AG08396 (cell line): Measurements from ENCODE around the gene PCMTD2.
"Not testable (repeated sequence)": the region's sequence is repeated elsewhere in the genome, so short reads cannot be mapped to it uniquely, and the experiment has no call there.

Experiments
- DNase-seq: peaks from one replicate; pipeline ENCODE4 v3.0.0; 2012; ENCODE audit warnings: low spot score, mixed read lengths

Gene PCMTD2

DNA sequence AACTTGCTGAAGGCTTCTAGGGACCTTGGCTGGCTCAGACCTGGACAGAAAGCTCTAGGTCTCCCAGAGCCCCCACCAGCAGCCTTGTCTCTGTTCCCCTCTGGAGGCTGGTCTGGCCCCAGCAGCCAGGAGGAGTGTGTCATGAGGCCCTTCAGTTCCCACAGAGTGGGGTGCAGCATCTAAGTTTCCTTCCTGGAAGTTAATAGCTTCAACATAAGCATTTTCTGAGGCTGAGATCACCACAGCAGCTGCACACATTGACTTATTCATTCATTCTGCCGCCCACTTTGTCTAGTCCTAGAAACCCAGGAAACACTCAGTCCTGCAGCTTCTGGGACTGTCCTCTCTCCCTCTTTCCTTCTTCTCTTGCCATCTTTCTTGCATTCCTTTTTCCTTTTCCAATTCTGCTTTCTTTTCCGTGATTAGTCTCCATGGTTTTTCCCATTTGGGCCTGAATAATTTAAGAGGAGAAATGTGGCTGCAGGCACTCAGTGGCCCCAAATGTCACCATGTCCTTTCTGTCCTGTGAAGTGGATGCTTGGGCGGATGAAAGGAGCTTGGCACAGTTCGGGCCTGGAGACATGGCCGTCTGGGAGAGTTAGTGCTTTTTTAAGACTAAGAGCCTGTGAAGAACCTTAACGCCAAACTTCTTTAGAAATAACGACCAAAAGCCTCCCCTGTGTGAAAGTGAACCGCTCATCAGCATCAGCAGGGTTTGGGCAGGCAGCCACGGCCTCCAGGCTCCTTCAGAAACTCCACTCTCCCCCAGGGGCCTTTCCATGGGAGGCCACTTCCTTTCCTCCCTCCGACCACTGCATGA lies 31.0 kb upstream of the PCMTD2 start:
- peak; percentile 94 for DNase-seq

DNA sequence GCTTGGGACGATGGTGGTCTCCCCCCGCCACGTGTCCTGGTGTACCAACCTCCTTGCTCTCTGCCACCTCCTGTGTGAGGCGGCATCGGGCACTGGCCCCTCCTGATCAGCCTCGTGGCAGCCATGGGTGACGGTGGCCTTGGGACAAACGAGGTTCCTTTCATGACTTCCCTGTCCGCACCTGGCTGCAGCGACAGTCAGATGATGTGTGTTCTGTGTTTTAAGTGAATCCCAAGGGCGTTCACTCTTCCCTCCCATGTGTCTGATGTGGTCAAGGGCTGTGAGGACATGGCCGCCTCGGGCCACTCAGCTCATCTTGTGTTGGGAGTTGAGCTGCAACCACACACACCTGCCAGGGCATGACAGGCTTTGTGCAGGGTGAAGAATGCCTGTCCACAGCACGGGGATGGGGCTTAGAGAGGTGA lies 30.4 kb upstream of the PCMTD2 start:
- DNase-seq: no peak

DNA sequence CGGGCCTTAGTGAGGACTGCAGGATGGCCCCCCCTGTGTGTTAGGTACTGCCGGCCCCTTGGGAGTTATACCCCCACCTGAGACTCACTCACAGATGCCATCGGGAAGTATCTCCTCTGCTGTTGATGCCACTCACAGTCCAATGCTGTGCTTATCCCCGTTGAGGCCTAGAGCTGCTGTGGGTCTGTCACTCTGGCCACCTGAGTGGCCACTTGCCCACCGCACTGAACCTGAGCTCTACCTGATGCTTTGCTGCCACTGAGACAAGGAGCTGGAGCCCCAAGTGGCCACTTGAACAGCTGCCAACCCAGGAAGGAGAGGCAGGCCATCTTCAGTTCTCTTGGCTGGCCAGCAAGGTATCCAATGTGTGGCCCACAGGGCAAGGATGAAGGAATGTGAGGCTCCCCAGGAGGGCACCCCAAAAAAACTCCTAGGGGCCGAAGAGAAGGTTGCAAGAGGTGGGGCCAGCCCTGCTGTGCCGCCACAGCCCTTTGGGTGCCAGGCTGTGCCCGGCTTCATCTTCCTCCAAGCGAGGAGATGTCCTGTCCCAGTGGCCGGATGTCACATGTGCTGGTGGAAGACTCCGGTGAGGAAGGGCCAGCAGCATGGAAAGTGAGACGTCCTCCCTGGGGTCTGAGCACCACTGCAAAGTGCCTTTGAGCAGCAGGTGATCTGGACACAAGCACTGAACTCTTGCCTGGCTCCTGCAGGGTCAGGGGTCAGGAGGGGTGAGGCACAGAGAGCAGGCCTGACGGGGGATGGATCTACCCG lies 29.5 kb upstream of the PCMTD2 start:
- no peak for DNase-seq

DNA sequence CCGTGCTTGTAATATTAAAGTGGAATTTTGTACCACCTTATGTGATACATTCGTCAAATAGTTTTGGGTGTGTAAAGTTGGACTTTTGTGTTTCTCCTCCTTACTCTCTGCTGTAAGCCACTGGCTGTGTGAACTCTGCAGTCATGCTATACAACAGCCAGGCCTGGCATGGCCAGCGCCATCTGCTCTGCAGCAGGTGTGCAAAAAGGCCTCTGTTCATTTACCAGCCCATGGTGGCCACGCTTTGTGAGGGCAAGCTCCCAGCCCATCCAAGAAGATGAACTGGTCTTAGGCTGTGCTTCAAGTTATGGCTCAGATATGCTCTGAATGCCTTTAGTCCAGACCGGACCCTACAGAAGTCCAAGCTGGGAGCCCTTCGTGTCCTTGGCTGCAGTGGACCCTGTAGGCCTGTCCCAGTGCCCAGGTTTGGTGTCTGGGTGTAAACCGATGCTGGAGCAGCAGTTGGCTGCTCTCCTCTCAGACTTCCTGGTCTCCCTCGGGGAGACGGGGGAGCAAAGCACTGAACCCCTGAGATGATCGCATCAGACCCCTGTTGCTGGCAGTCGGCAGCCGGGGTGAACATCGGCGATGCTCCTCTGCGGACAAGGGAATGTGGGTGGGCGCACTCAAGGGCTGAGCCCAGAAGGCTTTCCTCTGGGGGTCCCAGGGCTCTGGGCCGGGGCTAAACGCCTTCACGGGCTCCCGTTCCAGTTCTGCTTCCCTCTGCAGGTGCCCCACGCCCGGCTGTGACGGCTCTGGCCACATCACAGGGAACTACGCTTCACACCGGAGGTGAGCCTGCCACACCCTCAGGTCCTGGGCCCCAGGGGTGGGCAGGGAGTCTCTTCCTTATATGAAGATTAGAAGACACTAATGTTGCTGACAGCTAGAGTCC lies 28.6 kb upstream of the PCMTD2 start:
- no peak for DNase-seq

DNA sequence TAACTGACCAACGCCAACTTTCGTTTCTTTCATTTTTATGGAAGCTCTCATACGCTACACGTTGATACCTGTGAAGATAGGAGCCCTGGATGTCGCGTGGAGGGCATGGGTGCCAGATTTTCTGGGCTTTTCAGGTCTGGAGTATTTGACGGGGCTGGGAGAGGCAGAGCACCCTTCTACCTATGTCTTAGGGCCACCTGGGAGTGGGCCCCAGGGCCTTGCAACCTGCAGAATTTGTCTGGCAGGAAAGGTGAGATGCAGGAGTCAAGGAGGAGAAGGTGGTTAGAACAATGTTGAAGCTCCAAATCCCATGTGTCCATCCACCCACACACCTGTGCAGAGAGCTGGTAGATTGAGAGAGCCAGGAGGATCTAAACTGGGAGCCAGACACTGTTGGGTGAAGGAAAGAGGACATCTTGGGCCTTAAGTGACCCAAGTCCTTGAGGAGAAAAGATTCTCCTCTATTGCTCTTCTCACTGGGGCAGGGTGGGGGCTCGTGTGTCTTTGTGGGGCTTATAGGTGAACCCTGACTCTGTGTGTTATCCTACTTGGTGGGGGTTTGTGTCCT lies 27.4 kb upstream of the PCMTD2 start:
- DNase-seq: no peak

DNA sequence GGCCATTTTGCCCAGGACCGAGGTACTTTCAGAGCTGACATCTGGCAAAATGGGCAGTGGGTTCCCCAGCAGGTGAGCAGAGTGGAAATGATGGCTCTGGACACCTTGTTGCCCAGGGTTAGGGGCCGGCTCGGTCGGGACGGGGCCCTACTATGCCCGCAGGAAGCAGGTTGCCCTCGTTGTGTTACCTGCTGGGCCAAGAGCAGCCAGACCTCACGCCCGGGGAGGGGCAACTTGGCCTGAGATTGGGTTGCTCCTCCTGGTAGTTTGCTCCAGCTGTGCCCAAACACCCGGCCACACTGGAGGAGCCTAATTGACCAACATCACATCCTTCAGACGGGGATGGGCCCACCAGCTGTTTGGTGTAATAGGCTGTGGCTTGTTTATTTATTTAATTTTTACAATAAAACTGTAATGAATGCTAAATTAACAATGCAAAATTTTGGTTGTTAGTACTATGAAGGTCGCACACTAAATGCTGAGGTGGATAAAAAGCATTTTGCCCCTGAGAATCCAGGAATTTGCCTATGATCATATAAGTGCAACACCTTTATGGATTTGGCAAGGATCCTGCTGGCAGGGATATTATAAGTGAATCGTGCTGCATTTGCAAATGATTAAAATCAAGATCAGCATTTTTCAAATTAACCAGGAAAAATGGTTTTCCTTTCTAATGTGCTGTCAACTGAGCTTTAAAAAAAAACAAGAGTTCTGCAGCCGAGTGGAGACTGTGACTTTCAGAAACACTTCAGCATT lies 26.6 kb upstream of the PCMTD2 start:
- no peak for DNase-seq

DNA sequence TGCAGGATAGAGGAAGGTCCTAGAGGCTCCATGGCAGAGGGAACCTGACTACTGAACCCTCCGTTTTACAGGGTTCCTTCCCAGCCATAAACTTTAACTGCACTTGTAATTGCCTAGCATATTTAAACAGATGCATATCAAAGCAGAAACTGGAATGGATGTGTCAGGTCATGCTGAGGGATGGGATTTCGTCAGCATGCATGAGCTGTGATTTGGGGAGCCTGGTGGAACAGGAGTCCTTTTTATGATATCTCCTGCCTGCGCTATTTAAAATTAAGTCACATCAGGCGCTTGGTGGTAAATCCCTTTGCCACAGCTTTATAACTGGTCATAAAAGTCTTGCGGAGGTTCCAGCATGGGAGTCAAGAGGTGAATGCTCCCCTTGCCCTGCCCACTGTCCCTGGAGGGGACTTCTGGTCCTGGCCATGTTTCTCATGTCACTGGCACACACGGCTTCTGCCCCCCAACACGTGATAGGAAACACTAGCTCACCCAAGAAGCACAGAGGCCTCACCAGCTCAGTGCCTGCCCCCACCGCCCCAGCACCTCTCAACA lies 26.0 kb upstream of the PCMTD2 start:
- DNase-seq: no peak

DNA sequence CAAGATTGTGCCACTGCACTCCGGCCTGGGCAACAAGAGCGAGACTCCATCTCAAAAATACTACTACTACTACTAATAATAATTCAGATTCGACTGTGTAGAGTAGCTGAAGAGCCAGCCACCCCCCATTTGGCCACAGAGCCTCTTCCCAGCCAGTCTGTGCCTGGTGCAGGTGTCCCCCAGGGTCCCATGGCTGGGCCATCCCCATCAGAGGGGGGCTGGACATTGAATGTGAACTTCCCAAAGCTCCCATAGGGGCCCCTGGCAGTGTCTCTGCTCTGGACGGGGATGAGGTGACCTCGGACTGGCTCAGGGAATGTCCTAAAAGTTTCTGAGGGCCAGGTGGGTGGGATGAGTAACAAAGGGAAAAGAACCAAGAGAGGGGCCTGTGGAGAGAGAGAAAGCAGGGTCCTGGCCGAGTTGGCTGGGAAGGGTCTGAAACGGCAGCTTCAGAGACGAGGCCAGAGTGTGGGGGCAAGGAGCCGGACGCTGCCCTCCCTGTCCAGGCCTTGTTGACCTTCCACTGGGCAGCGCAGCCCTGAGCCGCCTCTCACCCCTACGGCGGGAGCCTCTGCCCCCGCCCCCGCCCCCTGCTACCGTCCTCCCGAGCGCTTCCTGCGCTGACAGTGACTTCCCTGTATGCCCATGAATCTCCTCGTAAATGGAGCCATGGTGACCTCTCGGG lies 24.9 kb upstream of the PCMTD2 start:
- DNase-seq: no peak

DNA sequence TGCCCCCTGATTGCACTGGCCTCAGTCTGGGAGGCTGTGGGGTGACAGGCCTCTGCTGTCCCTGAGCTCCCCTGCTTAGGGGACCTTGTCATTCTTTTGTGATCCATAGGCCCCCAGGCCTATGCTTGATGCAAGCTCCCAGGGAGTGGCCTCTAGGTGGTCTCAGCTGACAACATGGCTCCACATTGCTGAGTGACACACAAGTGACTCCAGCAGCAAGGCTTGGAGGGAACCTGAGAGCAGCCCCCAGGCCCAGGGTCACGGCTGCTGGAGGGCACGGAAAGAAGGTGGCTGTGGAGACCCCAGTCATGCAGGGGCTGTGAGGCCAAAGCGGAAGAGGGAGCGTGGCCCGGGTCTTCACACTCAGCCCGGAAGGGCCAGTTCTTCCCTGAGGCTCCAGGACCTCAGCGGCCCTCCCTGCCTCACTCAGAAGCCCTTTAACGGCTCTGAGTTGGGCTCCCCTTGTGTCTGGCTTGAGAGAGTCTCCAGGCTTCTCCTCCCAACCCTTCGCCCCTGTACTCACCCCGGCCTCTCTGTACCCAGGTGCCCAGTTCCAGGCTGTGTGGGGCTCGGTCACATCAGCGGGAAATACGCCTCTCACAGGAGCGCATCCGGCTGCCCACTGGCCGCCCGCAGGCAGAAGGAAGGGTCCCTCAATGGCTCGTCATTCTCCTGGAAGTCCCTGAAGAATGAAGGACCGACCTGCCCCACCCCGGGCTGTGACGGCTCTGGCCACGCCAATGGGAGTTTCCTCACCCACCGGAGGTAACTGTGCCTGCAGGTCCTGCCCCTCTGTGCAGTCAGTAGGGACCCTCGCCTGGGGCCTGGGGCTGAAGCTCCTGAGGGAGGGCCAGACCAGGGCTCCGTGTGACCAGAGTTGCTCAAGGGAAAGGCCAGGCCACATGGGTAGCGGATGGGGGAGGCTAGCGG lies 23.7 kb upstream of the PCMTD2 start:
- no peak for DNase-seq

DNA sequence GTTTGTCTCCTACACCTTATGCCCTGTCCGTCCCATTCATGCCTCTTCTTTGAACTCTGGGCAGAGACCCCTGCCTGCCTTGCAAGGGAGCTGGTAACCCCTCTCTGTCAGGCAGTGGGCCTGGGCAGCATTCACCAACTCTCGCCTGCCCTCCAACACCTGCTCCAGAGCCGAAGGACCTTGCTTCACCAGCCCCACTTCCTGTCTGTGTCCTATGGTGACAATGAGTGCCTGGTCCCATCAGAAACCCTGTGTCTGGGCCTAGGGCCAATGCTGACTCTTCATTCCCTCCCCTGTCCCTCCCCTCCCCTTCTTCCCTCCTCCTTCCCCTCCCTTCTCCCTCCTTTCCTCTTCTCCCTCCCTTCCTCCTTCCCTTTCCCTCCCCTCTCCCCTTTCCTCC lies 22.8 kb upstream of the PCMTD2 start:
- no peak for DNase-seq

DNA sequence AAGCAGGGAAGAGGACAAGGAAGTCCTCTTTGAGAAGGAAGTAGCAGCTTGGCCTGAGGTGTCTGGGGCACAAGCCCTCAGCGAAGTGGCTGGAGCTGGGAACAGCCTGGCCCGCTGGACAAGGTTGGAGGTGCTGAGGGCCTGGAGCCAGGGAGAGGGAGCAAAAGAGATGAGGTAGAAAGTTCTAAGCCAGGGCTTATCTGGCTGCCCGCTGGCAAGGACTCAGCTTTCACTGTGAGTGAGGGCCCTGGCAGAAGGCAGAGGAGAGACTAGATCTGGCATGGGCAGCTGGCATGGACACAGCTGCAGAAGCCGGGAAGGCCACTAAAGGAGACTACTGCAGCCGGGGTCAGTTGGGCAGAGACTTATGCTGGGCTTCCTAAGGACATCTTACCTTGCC lies 21.8 kb upstream of the PCMTD2 start:
- DNase-seq: no peak

DNA sequence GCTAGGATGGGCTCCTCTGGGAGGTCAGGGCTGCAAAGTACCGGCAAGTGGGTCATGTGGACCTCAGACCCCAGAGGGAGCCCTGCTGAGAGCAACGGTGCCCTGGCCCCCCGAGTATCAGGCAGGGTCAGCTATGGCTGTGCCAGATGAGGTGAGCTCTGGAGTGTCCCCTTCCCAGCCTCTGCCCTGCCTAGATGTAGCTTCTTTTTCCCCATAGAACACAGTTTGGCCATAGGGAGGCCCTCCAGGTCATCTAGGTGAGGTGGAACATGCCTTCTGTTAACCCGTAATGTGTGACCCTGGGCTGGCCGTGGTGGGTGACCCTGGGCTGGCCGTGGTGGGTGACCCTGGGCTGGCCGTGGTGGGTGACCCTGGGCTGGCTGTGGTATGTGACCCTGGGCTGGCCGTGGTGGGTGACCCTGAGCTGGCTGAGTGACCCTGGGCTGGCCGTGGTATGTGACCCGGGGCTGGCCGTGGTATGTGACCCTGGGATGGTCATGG lies 21.2 kb upstream of the PCMTD2 start:
- no peak for DNase-seq

DNA sequence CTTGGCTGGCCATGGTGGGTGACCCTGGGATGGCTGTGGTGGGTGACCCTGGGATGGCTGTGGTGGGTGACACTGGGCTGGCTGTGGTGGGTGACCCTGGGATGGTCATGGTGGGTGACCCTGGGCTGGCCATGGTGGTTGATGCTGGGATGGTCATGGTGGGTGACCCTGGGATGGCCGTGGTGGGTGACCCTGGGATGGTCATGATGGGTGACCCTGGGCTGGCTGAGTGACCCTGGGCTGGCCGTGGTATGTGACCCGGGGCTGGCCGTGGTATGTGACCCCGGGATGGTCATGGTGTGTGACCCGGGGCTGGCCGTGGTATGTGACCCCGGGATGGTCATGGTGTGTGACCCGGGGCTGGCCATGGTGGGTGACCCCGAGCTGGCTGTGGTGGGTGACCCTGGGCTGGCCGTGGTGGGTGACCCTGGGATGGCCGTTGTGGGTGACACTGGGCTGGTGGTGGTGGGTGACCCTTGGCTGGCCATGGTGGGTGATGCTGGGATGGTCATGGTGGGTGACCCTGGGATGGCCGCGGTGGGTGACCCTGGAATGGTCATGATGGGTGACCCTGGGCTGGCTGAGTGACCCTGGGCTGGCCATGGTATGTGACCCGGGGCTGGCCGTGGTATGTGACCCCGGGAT lies 20.5 kb upstream of the PCMTD2 start:
- DNase-seq: not testable (repeated sequence)

DNA sequence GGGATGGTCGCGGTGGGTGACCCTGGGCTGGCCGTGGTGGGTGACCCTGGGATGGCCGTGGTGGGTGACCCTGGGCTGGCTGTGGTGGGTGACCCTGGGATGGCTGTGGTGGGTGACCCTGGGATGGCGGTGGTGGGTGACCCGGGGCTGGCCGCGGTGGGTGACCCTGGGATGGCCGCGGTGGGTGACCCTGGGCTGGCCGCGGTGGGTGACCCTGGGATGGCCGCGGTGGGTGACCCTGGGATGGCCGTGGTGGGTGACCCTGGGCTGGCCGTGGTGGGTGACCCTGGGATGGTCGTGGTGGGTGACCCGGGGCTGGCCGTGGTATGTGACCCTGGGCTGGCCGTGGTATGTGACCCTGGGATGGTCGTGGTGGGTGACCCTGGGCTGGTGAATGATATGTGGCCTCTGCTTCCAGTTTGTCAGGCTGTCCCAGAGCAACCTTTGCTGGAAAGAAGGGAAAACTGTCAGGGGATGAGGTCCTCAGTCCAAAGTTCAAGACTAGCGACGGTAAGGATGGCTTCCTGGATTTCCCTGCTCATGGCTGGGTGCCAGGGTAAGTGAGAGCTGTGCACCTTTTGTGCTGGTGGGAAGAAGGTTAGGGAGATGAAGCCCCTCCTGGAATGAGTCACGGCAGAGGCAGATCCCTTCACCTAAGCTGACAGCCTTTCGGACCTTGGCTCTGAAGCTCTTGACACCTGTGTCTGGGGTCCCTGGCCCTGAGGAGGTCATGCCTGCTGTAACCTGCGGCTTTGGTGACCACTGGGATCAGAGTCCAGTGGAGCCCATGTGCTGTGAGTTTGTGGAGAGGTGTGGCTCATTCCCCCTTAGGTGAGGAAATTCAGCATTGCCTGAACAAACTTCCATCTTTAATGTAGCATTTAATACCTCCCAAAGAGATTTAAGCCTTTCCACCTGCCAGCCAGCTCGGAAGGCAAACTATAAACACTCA lies 19.1 kb upstream of the PCMTD2 start:
- no peak for DNase-seq

DNA sequence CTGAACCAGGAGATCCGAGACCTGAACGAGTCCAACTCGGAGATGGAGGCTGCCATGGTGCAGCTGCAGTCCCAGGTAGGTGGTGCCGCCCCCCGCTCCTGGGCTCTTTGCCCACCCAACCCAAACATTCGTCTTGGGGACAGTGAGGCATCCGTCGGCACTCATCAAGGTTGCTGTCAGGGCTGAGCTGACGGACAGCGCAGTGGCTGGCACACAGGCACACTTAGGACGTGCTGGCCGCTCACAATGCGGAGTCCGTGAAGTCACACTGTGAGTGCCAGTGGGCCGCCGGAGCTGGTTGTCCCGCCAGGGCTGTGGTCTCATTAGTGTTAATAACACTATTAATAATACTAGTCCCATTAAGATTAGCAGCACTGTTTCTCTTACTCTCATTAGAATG lies 18.2 kb upstream of the PCMTD2 start:
- DNase-seq: no peak

DNA sequence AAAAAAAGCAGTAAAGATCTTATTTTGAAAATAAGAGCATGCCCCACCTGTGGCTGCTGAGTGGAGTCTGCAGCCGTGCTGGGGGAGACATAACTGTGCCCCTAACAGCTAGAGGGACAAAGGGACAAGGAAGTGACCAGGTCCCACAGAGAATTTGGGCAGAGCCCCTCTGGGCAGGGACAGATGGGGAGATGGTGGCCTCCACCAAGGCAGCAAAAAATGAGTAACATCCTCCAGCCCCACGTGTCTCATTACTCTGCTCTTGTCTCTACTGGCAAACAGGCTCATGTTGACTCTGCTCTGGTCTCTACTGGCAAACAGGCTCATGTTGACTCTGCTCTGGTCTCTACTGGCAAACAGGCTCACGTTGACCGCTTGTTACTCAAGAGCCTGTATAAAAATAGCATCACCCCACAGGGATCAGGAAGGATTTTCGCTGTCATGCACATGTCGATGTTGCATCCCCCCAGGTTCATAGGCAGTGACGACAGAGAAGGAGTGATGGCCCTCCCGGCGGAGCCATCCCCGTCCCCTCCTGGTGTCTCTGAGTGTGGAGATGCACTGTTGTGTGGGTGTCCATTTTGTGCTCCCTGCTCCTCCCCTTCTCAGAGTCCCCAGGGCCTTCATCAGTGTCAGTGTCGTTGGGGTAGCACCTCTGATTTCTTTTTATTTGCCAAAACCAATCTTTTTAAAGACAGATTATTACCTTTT lies 17.3 kb upstream of the PCMTD2 start:
- no peak for DNase-seq
